Lung (tissue), 12 donors: ENCODE results near the gene MAOA. TPM values are rescaled to one million over a fixed set of nuclear protein-coding genes. Genes with fewer than 3 reads are reported as not detected.

Source experiments
- ATAC-seq: fragments of 200-7000 bp; cut with Tn5 transposase; one replicate; pipeline ENCODE4 v1.9.1; 2020; ENCODE audit warnings: moderate number of reproducible peaks; ENCODE audit not compliant: insufficient read depth, low FRiP score
- DNase-seq, 3 donors: peaks; one replicate each; pipeline ENCODE4 v3.0.0-alpha.2; 2013 to 2017
- H3K27ac ChIP-seq, 2 donors: one replicate each; pipeline ENCODE4 v1.5.1; 2013; ENCODE audit warnings: mild to moderate bottlenecking in 2 of 2, moderate library complexity in 2 of 2, control low read depth in 1 of 2, inconsistent platforms in 1 of 2, low read depth in 1 of 2, low read length in 1 of 2
- H3K27me3 ChIP-seq, 3 donors: one replicate each; pipeline ENCODE4 v1.5.1; 2013; ENCODE audit warnings: low read length in 2 of 3; ENCODE audit not compliant: control insufficient read depth in 3 of 3, insufficient read depth in 3 of 3
- H3K36me3 ChIP-seq, 4 donors: one replicate each; pipeline ENCODE4 v1.5.1; 2013; ENCODE audit warnings: low read length in 4 of 4, mild to moderate bottlenecking in 1 of 4, moderate library complexity in 1 of 4; ENCODE audit not compliant: control insufficient read depth in 4 of 4, insufficient read depth in 4 of 4
- H3K4me1 ChIP-seq, 5 donors: one replicate each; pipeline ENCODE4 v1.5.1; 2013; ENCODE audit warnings: low read length in 5 of 5, mild to moderate bottlenecking in 2 of 5, moderate library complexity in 1 of 5; ENCODE audit not compliant: control insufficient read depth in 5 of 5, insufficient read depth in 5 of 5
- H3K4me3 ChIP-seq: one replicate; pipeline ENCODE4 v1.5.1; 2013; ENCODE audit warnings: mild to moderate bottlenecking, control low read depth, moderate library complexity
- H3K9ac ChIP-seq, 2 donors: one replicate each; pipeline ENCODE4 v1.5.1; 2013; ENCODE audit warnings: low read length in 2 of 2, control low read depth in 1 of 2; ENCODE audit not compliant: insufficient read depth in 1 of 2
- H3K9me3 ChIP-seq, 4 donors: one replicate each; pipeline ENCODE4 v1.5.1; 2013; ENCODE audit warnings: low read length in 3 of 4, mild to moderate bottlenecking in 1 of 4, moderate library complexity in 1 of 4; ENCODE audit not compliant: control insufficient read depth in 4 of 4, insufficient read depth in 3 of 4
- WGBS, 2 donors: extraction: QIAGEN DNeasy Blood & Tissue Kit; methylation state at CpG; one replicate each; pipeline ENCODE4 v1.1.7; 2013; 5-methylcytosine and 5-hydroxymethylcytosine counted together
- polyA plus RNA-seq, 2 donors: library from polyadenylated mRNA; stranded (reverse); fragments of 200-250 nt; gene quantifications; one replicate each; pipeline ENCODE4 v1.2.1, GENCODE V29; 2013
- total RNA-seq, 2 donors: library from RNA; depleted of rRNA in 1 of 2; stranded (reverse); fragments of >200 nt in 1 of 2; gene quantifications; one replicate each; pipeline ENCODE4 v1.2.1, GENCODE V29; 2014 to 2021
- TF ChIP-seq, protein P1 (sequence below): IDR thresholded peaks from 2 replicates; pipeline ENCODE4 v1.5.1; 2012; ENCODE audit warnings: mild to moderate bottlenecking; ENCODE audit errors: control extremely low read depth, extremely low read depth
- donor health status: control.
- donor health status: control.
- donor health status: Bipolar disorder and iron deficiency.
- donor health status: healthy.
- donor health status: DM: yes; HTN: yes; CAD: no.

MAOA gene
- total and polyA plus RNA-seq, 4 donors = 70.0 to 187 (median 117) TPM

DNA sequence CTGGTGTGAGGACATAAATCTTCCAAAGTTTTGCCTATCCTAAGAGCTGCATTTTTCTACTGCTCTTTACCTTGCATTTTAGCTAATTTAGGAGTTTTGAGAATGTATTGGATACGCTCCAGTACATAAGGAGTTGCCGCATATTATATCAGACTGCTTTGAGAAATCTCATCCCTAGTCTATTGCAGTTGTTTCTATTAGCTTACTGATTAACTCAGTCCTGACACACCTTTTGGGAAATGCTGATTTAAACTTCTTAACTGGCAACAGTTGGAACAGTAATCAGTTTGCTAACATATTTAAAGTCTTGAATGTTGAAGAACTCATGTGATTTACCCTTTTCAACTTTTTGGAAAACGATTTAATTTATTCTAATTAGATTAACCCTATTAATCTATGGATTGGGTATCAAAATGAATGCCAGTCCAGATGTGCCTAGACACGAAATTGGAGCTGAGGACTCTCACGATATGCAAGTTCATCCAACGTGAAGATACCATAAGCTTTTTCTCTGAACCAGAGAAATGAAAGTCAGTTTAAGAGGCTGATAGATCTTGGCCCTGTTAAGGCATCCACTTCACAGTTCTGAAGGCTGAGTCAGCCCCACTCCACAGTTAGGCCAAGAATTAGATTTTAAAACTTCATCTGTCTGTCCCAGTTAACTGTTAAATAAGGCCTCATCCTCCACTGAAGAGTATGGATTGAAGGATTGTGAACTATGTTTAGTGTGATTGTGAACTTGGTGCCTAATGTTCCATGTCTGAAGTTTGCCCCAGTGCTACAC, 90.0 kb downstream of the MAOA start:
- no peak for DNase-seq

DNA sequence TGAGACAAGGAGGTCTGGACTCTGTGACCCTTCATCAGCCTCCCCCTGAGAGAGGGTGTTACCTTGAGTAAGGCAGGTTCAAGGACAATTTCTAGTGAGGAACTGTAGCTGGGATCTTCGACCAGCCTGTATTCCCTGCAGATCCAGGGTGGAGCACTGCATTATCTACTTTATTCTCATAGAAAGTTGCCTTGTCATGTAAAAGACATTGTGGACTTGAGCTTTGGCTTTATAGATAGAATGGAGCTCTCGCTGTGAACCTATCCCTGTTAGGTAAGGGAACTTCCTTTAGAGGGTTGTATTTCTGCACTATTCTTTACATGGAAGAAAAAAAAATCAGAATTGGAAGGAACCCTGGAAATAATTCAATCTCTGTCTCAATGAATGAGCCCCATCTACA, 91.4 kb downstream of the MAOA start:
- no peak overlapping the region for H3K4me3 ChIP-seq
- TF ChIP-seq, protein P1, sequence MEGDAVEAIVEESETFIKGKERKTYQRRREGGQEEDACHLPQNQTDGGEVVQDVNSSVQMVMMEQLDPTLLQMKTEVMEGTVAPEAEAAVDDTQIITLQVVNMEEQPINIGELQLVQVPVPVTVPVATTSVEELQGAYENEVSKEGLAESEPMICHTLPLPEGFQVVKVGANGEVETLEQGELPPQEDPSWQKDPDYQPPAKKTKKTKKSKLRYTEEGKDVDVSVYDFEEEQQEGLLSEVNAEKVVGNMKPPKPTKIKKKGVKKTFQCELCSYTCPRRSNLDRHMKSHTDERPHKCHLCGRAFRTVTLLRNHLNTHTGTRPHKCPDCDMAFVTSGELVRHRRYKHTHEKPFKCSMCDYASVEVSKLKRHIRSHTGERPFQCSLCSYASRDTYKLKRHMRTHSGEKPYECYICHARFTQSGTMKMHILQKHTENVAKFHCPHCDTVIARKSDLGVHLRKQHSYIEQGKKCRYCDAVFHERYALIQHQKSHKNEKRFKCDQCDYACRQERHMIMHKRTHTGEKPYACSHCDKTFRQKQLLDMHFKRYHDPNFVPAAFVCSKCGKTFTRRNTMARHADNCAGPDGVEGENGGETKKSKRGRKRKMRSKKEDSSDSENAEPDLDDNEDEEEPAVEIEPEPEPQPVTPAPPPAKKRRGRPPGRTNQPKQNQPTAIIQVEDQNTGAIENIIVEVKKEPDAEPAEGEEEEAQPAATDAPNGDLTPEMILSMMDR = no peak
- peaks cover 0 to 2% (median 0%) of the 10 kb centered on the region in 4 donors for H3K9me3 ChIP-seq
- no peak overlapping the region for H3K27ac ChIP-seq
- DNase-seq (no peak), ATAC-seq (no peak)
- 65 to 97% methylated on average over 2 of the region's 2 CpGs for WGBS, 2 donors
- H3K27me3 ChIP-seq = peaks cover 0 to 23% (median 8%) of the 10 kb centered on the region in 3 donors
- no peak overlapping the region for H3K9ac ChIP-seq
- H3K4me1 ChIP-seq = peaks cover 0 to 2% (median 0%) of the 10 kb centered on the region in 5 donors
- peaks cover 0 to 4% (median 1%) of the 10 kb centered on the region in 4 donors for H3K36me3 ChIP-seq

More for the DNA sequence above, 90.0 kb downstream of the MAOA start:
- TF ChIP-seq, protein P1 = no peak
- H3K4me1 ChIP-seq = peaks cover 0 to 5% (median 3%) of the 10 kb centered on the region in 5 donors
- H3K9me3 ChIP-seq = no peaks in the 10 kb centered on the region
- peaks cover 0 to 19% (median 14%) of the 10 kb centered on the region in 3 donors for H3K27me3 ChIP-seq
- no peak overlapping the region for H3K4me3 ChIP-seq
- ATAC-seq = no peak
- 60 to 83% methylated on average over 6 of the region's 6 CpGs for WGBS, 2 donors
- H3K9ac ChIP-seq = no peak overlapping the region
- H3K36me3 ChIP-seq = peaks cover 0 to 7% (median 3%) of the 10 kb centered on the region in 4 donors
- H3K27ac ChIP-seq = no peak overlapping the region

- Histone ChIP-seq H3K9ac (no peak overlapping the region), H3K36me3 (no peaks in the 10 kb centered on the region), H3K9me3 (peaks cover 0 to 2% (median 0%) of the 10 kb centered on the region in 4 donors), H3K4me1 (peaks cover 0 to 2% (median 0%) of the 10 kb centered on the region in 5 donors), H3K27ac (no peak overlapping the region), H3K4me3 (no peak overlapping the region), H3K27me3 (peaks cover 0 to 22% (median 10%) of the 10 kb centered on the region in 3 donors)
- 5 to 19% methylated on average over 5 to 6 of the region's 6 CpGs for WGBS, 2 donors
- ATAC-seq = peak; percentile 52
- peak; percentile 30 to 66 (median 52) for DNase-seq
- TF ChIP-seq, protein P1 = peak; percentile 67
Observed at GRCh38 chrX:43750248-43750676, 94.2 kb downstream of the MAOA start.
